ENCODE results near the gene INO80. TPM values are rescaled to one million over a fixed set of nuclear protein-coding genes. Genes with fewer than 3 reads are reported as not detected.

Gene INO80
- total RNA-seq, 1 donor from 2014 or later: 16.9 TPM

GRCh38 chr15:41048397-41048796, 67.7 kb downstream of the INO80 start:
- no peak for DNase-seq (ENCODE audit: low spot score)

- no peak for DNase-seq (ENCODE audit: low spot score)
Observed at GRCh38 chr15:41047474-41047873, 68.6 kb downstream of the INO80 start.

- peak; percentile 25 for DNase-seq (ENCODE audit: low spot score)
Observed at GRCh38 chr15:41043276-41043951, 72.7 kb downstream of the INO80 start.

GRCh38 chr15:41042851-41043250, 73.2 kb downstream of the INO80 start:
- no peak for DNase-seq (ENCODE audit: low spot score)

- DNase-seq (ENCODE audit: low spot score): no peak
Observed at GRCh38 chr15:41039121-41039520, 77.0 kb downstream of the INO80 start.

- no peak for DNase-seq (ENCODE audit: low spot score)
Observed at GRCh38 chr15:41032079-41032328, 84.1 kb downstream of the INO80 start.

- no peak for DNase-seq (ENCODE audit: low spot score)
Observed at GRCh38 chr15:41031232-41032078, 84.6 kb downstream of the INO80 start.

GRCh38 chr15:41028853-41029252, 87.2 kb downstream of the INO80 start:
- no peak for DNase-seq (ENCODE audit: low spot score)

- DNase-seq (ENCODE audit: low spot score): no peak
Observed at GRCh38 chr15:41025393-41025792, 90.7 kb downstream of the INO80 start.

- DNase-seq (ENCODE audit: low spot score): peak; percentile 32
Observed at GRCh38 chr15:41024885-41025284, 91.2 kb downstream of the INO80 start.

GRCh38 chr15:41024131-41024530, 91.9 kb downstream of the INO80 start:
- peak; percentile 95 for DNase-seq (ENCODE audit: low spot score)

- peak; percentile 64 for DNase-seq (ENCODE audit: low spot score)
Observed at GRCh38 chr15:41022487-41023090, 93.5 kb downstream of the INO80 start.

GRCh38 chr15:41020829-41021228, 95.3 kb downstream of the INO80 start:
- DNase-seq (ENCODE audit: low spot score): no peak

GRCh38 chr15:41020311-41020710, 95.8 kb downstream of the INO80 start:
- DNase-seq (ENCODE audit: low spot score): no peak

GRCh38 chr15:41019174-41019573, 96.9 kb downstream of the INO80 start:
- no peak for DNase-seq (ENCODE audit: low spot score)

GRCh38 chr15:41018534-41018933, 97.5 kb downstream of the INO80 start:
- DNase-seq (ENCODE audit: low spot score): peak; percentile 55

- no peak for DNase-seq (ENCODE audit: low spot score)
Observed at GRCh38 chr15:41017066-41017735, 98.9 kb downstream of the INO80 start.

GRCh38 chr15:41013691-41014414, 102.2 kb downstream of the INO80 start:
- DNase-seq (ENCODE audit: low spot score): peak; percentile 30

GRCh38 chr15:41011055-41011815, 104.8 kb downstream of the INO80 start:
- no peak for DNase-seq (ENCODE audit: low spot score)

GRCh38 chr15:41010345-41010744, 105.7 kb downstream of the INO80 start:
- DNase-seq (ENCODE audit: low spot score): no peak

- DNase-seq (ENCODE audit: low spot score): no peak
Observed at GRCh38 chr15:41006479-41006878, 109.6 kb downstream of the INO80 start.
